ENCODE data around the gene DYRK3. TPM values are rescaled to one million over a fixed set of nuclear protein-coding genes. Genes with fewer than 3 reads are reported as not detected.

Gene DYRK3
- polyA plus RNA-seq, 1 donor (not counting 4 experiments of a cell fraction or from before 2014, with no cell fraction given), result 15.0 TPM

- DNase-seq (ENCODE audit: low read depth, low spot score) (no peak), FAIRE-seq (no peak)
- H3K4me3 ChIP-seq (ENCODE audit: control insufficient read depth in 2 of 3, extremely low read depth in 1 of 3, insufficient read depth in 2 of 3, low read depth in 1 of 3, low read length in 3 of 3), result no peak overlapping the region
- no peaks in the 10 kb centered on the region for H3K9me1 ChIP-seq (ENCODE audit: control insufficient read depth, extremely low read depth, insufficient read depth, low read length)
- H3K27ac ChIP-seq (ENCODE audit: control insufficient read depth, insufficient read depth, low read length), result no peak overlapping the region
- H4K20me1 ChIP-seq (ENCODE audit: control insufficient read depth, extremely low read depth, insufficient read depth, low read length), result no peaks in the 10 kb centered on the region
- peaks cover 8% of the 10 kb centered on the region for H3K27me3 ChIP-seq (ENCODE audit: control insufficient read depth, extremely low read depth, insufficient read depth, low read length)
- dilution Hi-C loops (cut with MboI; ENCODE audit: extremely low pct_ligation_motif_present, low sequenced_read_pairs), result no loop called here
- no peak overlapping the region for H3K9ac ChIP-seq (ENCODE audit: control insufficient read depth, extremely low read depth, insufficient read depth, low read length)
- H3K79me2 ChIP-seq (ENCODE audit: control insufficient read depth, insufficient read depth, low read length), result no peaks in the 10 kb centered on the region
- no peak overlapping the region for H2AFZ ChIP-seq (ENCODE audit: control insufficient read depth, low read length)
- H3K4me1 ChIP-seq (ENCODE audit: control insufficient read depth, extremely low read depth, insufficient read depth, low read length), result peaks cover 8% of the 10 kb centered on the region
- no peak overlapping the region for H3K4me2 ChIP-seq (ENCODE audit: control insufficient read depth, extremely low read depth, insufficient read depth, low read depth, low read length)
- H3K9me3 ChIP-seq (ENCODE audit: control insufficient read depth, low read depth, low read length), result no peaks in the 10 kb centered on the region
- H3K36me3 ChIP-seq (ENCODE audit: control insufficient read depth in 2 of 2, extremely low read depth in 1 of 2, insufficient read depth in 2 of 2, low read length in 2 of 2), result peaks cover 0 to 3% of the 10 kb centered on the region in 2 experiments
- TF ChIP-seq CTCF (optimal IDR thresholded peaks at IDR 0.05 in 1 of 3, IDR thresholded peaks at IDR 0.05 in 1 of 3, conservative IDR thresholded peaks at IDR 0.05 in 1 of 3; ENCODE audit: extremely low read depth in 1 of 3, insufficient read depth in 2 of 3, low read length in 3 of 3) (peak; percentile 59 to 79 (median 65)), EZH2 (IDR thresholded peaks at IDR 0.05; ENCODE audit: low read length) (no peak)
Observed at GRCh38 chr1:206658264-206658980, 23.1 kb downstream of the DYRK3 start.

GRCh38 chr1:206658981-206659273, 23.6 kb downstream of the DYRK3 start:
- no peak for FAIRE-seq
- H3K4me2 ChIP-seq (ENCODE audit: control insufficient read depth, extremely low read depth, insufficient read depth, low read depth, low read length), result no peak overlapping the region
- no peak overlapping the region for H2AFZ ChIP-seq (ENCODE audit: control insufficient read depth, low read length)
- dilution Hi-C loops (cut with MboI; ENCODE audit: extremely low pct_ligation_motif_present, low sequenced_read_pairs), result no loop called here
- H3K36me3 ChIP-seq (ENCODE audit: control insufficient read depth in 2 of 2, extremely low read depth in 1 of 2, insufficient read depth in 2 of 2, low read length in 2 of 2), result no peaks in the 10 kb centered on the region
- DNase-seq (ENCODE audit: low read depth, low spot score), result no peak
- no peaks in the 10 kb centered on the region for H3K9me1 ChIP-seq (ENCODE audit: control insufficient read depth, extremely low read depth, insufficient read depth, low read length)
- peaks cover 4% of the 10 kb centered on the region for H3K4me1 ChIP-seq (ENCODE audit: control insufficient read depth, extremely low read depth, insufficient read depth, low read length)
- no peak overlapping the region for H3K27ac ChIP-seq (ENCODE audit: control insufficient read depth, insufficient read depth, low read length)
- H3K79me2 ChIP-seq (ENCODE audit: control insufficient read depth, insufficient read depth, low read length), result no peaks in the 10 kb centered on the region
- H3K27me3 ChIP-seq (ENCODE audit: control insufficient read depth, extremely low read depth, insufficient read depth, low read length), result peaks cover 13% of the 10 kb centered on the region
- H3K9ac ChIP-seq (ENCODE audit: control insufficient read depth, extremely low read depth, insufficient read depth, low read length), result no peak overlapping the region
- no peaks in the 10 kb centered on the region for H3K9me3 ChIP-seq (ENCODE audit: control insufficient read depth, low read depth, low read length)
- TF ChIP-seq CTCF (optimal IDR thresholded peaks at IDR 0.05 in 1 of 3, IDR thresholded peaks at IDR 0.05 in 1 of 3, conservative IDR thresholded peaks at IDR 0.05 in 1 of 3; ENCODE audit: extremely low read depth in 1 of 3, insufficient read depth in 2 of 3, low read length in 3 of 3) (no peak), EZH2 (IDR thresholded peaks at IDR 0.05; ENCODE audit: low read length) (no peak)
- H3K4me3 ChIP-seq (ENCODE audit: control insufficient read depth in 2 of 3, extremely low read depth in 1 of 3, insufficient read depth in 2 of 3, low read depth in 1 of 3, low read length in 3 of 3), result no peak overlapping the region
- no peaks in the 10 kb centered on the region for H4K20me1 ChIP-seq (ENCODE audit: control insufficient read depth, extremely low read depth, insufficient read depth, low read length)

Data from keratinocyte (primary cell).